Mesodermal cell (in vitro differentiated cells): ENCODE measurements around the gene MYCN.
"Not testable (repeated sequence)": the region's sequence is repeated elsewhere in the genome, so short reads cannot be mapped to it uniquely, and the experiment has no call there.

Experiments used
- H3K27ac ChIP-seq: 2 replicates; pipeline ENCODE4 v1.7.0; 2013; ENCODE audit warnings: mild to moderate bottlenecking, low read depth, low read length, moderate library complexity; ENCODE audit not compliant: severe bottlenecking
- H3K36me3 ChIP-seq: 2 replicates; pipeline ENCODE4 v1.7.1; 2013; ENCODE audit warnings: mild to moderate bottlenecking, low read length, moderate library complexity; ENCODE audit not compliant: control insufficient read depth, insufficient read depth
- H3K4me1 ChIP-seq: one replicate; pipeline ENCODE4 v1.7.1; 2013; ENCODE audit warnings: mild to moderate bottlenecking, low read length; ENCODE audit not compliant: insufficient read depth, control insufficient read depth, poor library complexity, severe bottlenecking
- H3K4me3 ChIP-seq: 2 replicates; pipeline ENCODE4 v1.7.0; 2013; ENCODE audit warnings: low read length, control low read depth, mild to moderate bottlenecking; ENCODE audit not compliant: insufficient read depth, poor library complexity, severe bottlenecking; ENCODE audit errors: extremely low read depth
- H3K9me3 ChIP-seq: 2 replicates; pipeline ENCODE4 v1.7.1; 2013; ENCODE audit warnings: mild to moderate bottlenecking, low read length, moderate library complexity; ENCODE audit not compliant: control insufficient read depth
- WGBS, 2 experiments: methylation state at CpG; one replicate each; pipeline ENCODE4 v1.1.5; 2013; ENCODE audit warnings: missing lambda C conversion rate in 2 of 2; ENCODE audit not compliant: insufficient coverage in 2 of 2; 5-methylcytosine and 5-hydroxymethylcytosine counted together

MYCN gene

DNA sequence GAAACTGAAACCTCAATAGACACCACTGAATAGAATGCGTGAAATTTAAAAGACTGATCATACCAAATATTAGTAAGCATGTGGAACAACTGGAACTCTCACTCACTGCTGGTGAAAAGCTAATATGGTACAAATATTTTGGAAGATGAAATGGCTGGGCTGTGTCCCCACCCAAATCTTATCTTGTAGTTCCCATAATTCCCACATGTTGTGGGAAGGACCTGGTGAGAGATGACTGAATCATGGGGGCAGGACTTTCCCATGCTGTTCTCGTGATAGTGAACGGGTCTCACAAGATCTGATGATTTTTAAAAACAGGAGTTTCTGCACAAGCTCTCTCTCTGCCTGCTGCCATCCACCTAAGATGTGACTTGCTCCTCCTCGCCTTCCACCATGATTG lies 32.0 kb upstream of the MYCN start:
- Histone ChIP-seq H3K36me3 (no peaks in the 10 kb centered on the region), H3K4me1 (peaks cover 5% of the 10 kb centered on the region), H3K4me3 (no peak overlapping the region), H3K27ac (no peak overlapping the region), H3K9me3 (no peaks in the 10 kb centered on the region)
- 93% methylated on average over 2 of the region's 4 CpGs; no CpG with 5 or more reads in 1 of the 2 experiments for WGBS, 2 experiments

GRCh38 chr2:15909157-15909556 lies 31.2 kb upstream of the MYCN start:
- peaks cover 5% of the 10 kb centered on the region for H3K4me1 ChIP-seq
- H3K36me3 ChIP-seq: no peaks in the 10 kb centered on the region
- 84 to 100% methylated on average over 2 to 3 of the region's 4 CpGs for WGBS, 2 experiments

DNA sequence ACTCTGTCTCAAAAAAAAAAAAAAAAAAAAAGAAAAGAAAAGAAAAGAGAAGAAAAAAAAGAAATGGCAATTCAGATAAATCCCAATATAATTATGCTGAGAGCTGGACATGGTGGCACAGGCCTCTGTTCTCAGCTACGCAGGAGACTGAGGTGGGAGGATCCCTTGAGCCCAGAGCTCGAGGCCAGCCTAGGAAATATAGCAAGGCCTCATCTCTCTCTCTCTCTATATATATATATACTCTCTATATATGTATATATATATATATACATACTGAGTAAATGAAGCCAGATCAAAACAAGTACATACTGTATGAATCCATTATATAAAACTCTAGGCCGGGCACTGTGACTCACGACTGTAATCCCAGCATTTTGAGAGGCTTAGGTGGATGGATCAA lies 30.6 kb upstream of the MYCN start:
- no peaks in the 10 kb centered on the region for H3K9me3 ChIP-seq
- no peak overlapping the region for H3K27ac ChIP-seq
- H3K4me1 ChIP-seq: peaks cover 8% of the 10 kb centered on the region
- WGBS, 2 experiments: 92 to 100% methylated on average over 1 to 2 of the region's 4 CpGs
- no peaks in the 10 kb centered on the region for H3K36me3 ChIP-seq
- H3K4me3 ChIP-seq: no peak overlapping the region

More at GRCh38 chr2:15909157-15909556, 31.2 kb upstream of the MYCN start:
- Histone ChIP-seq H3K27ac (no peak overlapping the region), H3K4me3 (no peak overlapping the region), H3K9me3 (no peaks in the 10 kb centered on the region)

GRCh38 chr2:15911270-15911669 lies 29.1 kb upstream of the MYCN start:
- WGBS, 2 experiments: 60 to 83% methylated on average over 1 to 2 of the region's 3 CpGs
- not testable (repeated sequence) for H3K4me3 ChIP-seq, H3K9me3 ChIP-seq, H3K27ac ChIP-seq, H3K36me3 ChIP-seq
- H3K4me1 ChIP-seq: peaks cover 13% of the 10 kb centered on the region

DNA sequence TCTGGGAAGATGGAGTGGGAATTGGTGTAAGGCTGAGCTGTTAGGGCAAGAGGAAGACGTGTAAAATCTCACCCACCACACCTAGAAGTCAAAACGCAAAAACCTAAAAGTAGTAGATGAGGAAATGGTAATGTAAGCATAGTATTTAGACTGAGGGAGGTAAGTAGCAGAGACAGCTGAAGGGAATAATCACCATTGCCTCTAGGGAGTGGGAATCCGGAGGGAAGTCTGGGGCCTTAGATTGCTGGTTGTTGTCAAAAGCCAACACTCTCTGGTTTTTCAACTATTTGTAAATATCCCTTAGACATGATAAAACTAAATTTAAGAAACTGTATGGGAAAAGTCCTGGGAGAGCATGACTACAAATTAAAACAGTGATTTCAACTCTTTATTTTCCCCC lies 28.7 kb upstream of the MYCN start:
- WGBS, 2 experiments: 89% methylated on average over 1 of the region's 3 CpGs; no CpG with 5 or more reads in 1 of the 2 experiments
- H3K27ac ChIP-seq: no peak overlapping the region
- no peaks in the 10 kb centered on the region for H3K36me3 ChIP-seq
- no peak overlapping the region for H3K4me3 ChIP-seq
- H3K9me3 ChIP-seq: no peaks in the 10 kb centered on the region
- H3K4me1 ChIP-seq: peaks cover 13% of the 10 kb centered on the region

- H3K27ac ChIP-seq: no peak overlapping the region
- H3K36me3 ChIP-seq: no peaks in the 10 kb centered on the region
- H3K9me3 ChIP-seq: no peaks in the 10 kb centered on the region
- WGBS, 2 experiments: 77 to 86% methylated on average over 7 to 8 of the region's 10 CpGs
- peaks cover 13% of the 10 kb centered on the region for H3K4me1 ChIP-seq
- no peak overlapping the region for H3K4me3 ChIP-seq
Observed at GRCh38 chr2:15912203-15912602, 28.1 kb upstream of the MYCN start.

GRCh38 chr2:15913146-15913545 lies 27.2 kb upstream of the MYCN start:
- 94 to 95% methylated on average over 9 of the region's 9 CpGs for WGBS, 2 experiments
- H3K4me1 ChIP-seq: peaks cover 13% of the 10 kb centered on the region
- no peaks in the 10 kb centered on the region for H3K9me3 ChIP-seq
- no peak overlapping the region for H3K4me3 ChIP-seq
- H3K27ac ChIP-seq: no peak overlapping the region
- no peaks in the 10 kb centered on the region for H3K36me3 ChIP-seq

DNA sequence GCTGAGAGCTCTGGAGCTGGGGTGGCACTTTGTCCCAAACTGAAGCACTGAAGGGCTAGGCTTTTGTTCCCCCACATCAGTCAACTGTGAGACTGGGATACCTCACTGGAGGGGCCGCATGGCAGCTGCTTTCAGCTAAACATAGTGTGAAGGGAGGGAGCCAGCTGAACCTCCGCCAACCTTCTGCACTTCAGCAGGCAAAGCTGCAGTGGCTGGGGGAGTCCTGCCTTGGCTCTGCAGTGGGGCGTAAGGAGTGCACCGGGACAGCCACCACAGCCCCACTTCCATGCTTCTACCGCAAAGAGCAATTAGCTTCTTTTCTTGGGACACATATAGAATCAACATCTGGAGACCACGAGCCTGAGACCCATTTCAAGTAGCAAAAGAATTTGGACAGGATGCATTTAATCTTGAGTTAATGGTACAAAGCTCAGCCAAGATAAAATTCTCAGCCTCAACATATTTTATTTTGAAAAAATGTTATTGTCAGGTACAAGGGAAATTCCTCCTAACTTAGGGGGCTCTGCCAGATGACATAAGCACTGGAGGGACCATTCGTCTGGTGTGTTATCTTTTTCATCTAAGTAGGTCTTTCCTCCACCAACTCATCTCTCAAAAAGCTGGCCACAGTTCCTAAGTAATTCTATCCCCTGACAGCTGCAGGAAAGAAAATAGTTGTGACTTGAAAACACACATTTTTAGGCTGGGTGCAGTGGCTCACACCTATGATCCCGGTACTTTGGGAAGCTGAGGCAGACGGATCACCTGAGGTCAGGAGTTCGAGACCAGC lies 25.6 kb upstream of the MYCN start:
- Histone ChIP-seq H3K9me3 (no peaks in the 10 kb centered on the region), H3K4me1 (peaks cover 13% of the 10 kb centered on the region), H3K27ac (no peak overlapping the region), H3K36me3 (no peaks in the 10 kb centered on the region), H3K4me3 (no peak overlapping the region)
- WGBS, 2 experiments: 91 to 98% methylated on average over 5 to 7 of the region's 10 CpGs

- peaks cover 13% of the 10 kb centered on the region for H3K4me1 ChIP-seq
- H3K9me3 ChIP-seq, H3K4me3 ChIP-seq, H3K27ac ChIP-seq, H3K36me3 ChIP-seq: not testable (repeated sequence)
- WGBS, 2 experiments: 80% methylated on average over 1 of the region's 4 CpGs; no CpG with 5 or more reads in 1 of the 2 experiments
Observed at GRCh38 chr2:15915546-15915945, 24.8 kb upstream of the MYCN start.

- Histone ChIP-seq H3K9me3 (no peaks in the 10 kb centered on the region), H3K4me1 (peaks cover 17% of the 10 kb centered on the region), H3K36me3 (no peaks in the 10 kb centered on the region), H3K27ac (no peak overlapping the region), H3K4me3 (no peak overlapping the region)
- 91 to 94% methylated on average over 2 to 3 of the region's 4 CpGs for WGBS, 2 experiments
Observed at GRCh38 chr2:15916336-15916735, 24.0 kb upstream of the MYCN start.

DNA sequence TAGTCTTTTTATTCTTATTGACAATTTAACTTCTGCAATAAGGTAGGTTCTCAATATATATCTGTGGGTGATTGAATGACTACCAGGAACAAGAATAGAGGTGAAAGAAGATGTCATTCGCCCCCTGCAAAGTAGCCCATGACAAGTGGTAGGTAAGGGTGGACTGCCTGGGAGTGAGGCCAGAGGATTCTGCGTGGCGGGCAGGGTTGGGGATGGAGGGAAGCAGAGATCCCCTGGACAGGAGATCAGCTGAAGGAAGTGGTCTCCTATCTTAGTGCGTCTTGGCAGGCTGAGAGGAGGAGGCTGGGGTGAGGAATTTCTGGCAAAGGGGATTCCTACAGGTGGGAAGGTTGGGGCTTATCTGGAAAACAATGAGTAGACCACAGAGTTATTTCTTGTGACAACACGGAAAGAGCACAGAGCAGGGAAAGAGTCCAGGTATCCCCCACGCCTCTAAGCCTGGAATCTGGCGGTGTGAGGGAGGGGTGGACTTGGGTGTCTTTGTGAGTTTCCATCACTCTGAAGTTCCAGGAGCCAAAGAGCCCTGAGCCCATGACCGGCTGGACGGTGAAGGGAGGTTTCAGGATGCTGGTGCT lies 21.5 kb upstream of the MYCN start:
- Histone ChIP-seq H3K9me3 (no peaks in the 10 kb centered on the region), H3K4me3 (no peak overlapping the region), H3K36me3 (no peaks in the 10 kb centered on the region), H3K27ac (no peak overlapping the region), H3K4me1 (peaks cover 12% of the 10 kb centered on the region)
- 90 to 94% methylated on average over 6 to 9 of the region's 9 CpGs for WGBS, 2 experiments
